Gastrocnemius medialis (tissue), 4 donors: ENCODE measurements around the gene SPATA13.

ENCODE experiments used
- POLR2A ChIP-seq, 2 donors: fragments of 450-650 bp; IDR thresholded peaks; one replicate each; pipeline ENCODE4 v1.6.1; 2017; ENCODE audit warnings: antibody characterized with exemption in 2 of 2, mild to moderate bottlenecking in 2 of 2, moderate library complexity in 2 of 2
- TF ChIP-seq, protein P1 (sequence below), 5 experiments: fragments of 450-650 bp in 3 of 5; fragments of 200-600 bp in 2 of 5; sonication (generic) in 2 of 5; IDR thresholded peaks in 4 of 5; conservative IDR thresholded peaks in 1 of 5; 1 replicate in 4 of 5; 2 replicates in 1 of 5; pipeline ENCODE4 v1.5.1; 2016 to 2019; ENCODE audit warnings: antibody characterized with exemption in 5 of 5, mild to moderate bottlenecking in 3 of 5, moderate library complexity in 3 of 5

GRCh38 chr13:24273926-24274325 is 113.4 kb downstream of the SPATA13 start:
- TF ChIP-seq, protein P1, sequence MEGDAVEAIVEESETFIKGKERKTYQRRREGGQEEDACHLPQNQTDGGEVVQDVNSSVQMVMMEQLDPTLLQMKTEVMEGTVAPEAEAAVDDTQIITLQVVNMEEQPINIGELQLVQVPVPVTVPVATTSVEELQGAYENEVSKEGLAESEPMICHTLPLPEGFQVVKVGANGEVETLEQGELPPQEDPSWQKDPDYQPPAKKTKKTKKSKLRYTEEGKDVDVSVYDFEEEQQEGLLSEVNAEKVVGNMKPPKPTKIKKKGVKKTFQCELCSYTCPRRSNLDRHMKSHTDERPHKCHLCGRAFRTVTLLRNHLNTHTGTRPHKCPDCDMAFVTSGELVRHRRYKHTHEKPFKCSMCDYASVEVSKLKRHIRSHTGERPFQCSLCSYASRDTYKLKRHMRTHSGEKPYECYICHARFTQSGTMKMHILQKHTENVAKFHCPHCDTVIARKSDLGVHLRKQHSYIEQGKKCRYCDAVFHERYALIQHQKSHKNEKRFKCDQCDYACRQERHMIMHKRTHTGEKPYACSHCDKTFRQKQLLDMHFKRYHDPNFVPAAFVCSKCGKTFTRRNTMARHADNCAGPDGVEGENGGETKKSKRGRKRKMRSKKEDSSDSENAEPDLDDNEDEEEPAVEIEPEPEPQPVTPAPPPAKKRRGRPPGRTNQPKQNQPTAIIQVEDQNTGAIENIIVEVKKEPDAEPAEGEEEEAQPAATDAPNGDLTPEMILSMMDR (IDR thresholded peaks at IDR 0.05 in 4 of 5, conservative IDR thresholded peaks at IDR 0.05 in 1 of 5) = no peak
- no peak for TF ChIP-seq POLR2A (IDR thresholded peaks at IDR 0.05)
